ENCODE measurements around the gene DSC3. TPM values are rescaled to one million over a fixed set of nuclear protein-coding genes. Genes with fewer than 3 reads are reported as not detected.

DSC3 gene
- total RNA-seq, 3 donors from 2014 or later (not counting 1 experiment from before 2014, with no cell fraction given), result not detected

DNA sequence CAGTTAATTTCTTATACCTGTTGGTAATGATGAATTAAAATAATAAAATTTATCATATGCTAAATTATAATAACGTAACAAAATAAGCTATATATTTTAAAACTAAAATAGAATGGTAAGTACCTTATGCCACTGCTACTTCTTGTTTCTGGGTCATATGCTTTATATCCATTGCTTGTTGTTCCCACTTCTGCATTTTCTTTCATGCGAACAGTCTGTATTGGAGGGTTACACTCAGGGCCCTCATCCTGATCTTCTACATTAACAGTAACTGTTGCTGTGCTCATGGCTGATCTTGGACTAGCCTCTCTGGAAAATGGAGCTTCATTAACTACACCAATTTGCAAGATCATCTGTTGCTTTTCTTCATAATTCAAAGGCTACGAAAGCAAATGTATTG lies 37.4 kb upstream of the DSC3 start:
- H3K27ac Mint-ChIP-seq, result no peak overlapping the region
- no peak overlapping the region for H3K4me3 Mint-ChIP-seq
- H3K9me3 Mint-ChIP-seq, result peaks cover 2 to 17% of the 10 kb centered on the region in 2 donors
- H3K27me3 Mint-ChIP-seq (ENCODE audit: low read depth in 2 of 2), result no peaks in the 10 kb centered on the region
- DNase-seq (no peak), ATAC-seq (no peak)
- peaks cover 3% of the 10 kb centered on the region for H3K9me3 ChIP-seq (ENCODE audit: control insufficient read depth, insufficient read depth, low read length)
- no peak overlapping the region for H3K4me3 ChIP-seq (ENCODE audit: low read length)
- WGBS (ENCODE audit: insufficient coverage), result 74% methylated on average over 2 of the region's 3 CpGs
- no peaks in the 10 kb centered on the region for H3K27me3 ChIP-seq (ENCODE audit: control insufficient read depth, insufficient read depth, low read length)
- no peaks in the 10 kb centered on the region for H3K36me3 Mint-ChIP-seq
- TF ChIP-seq, protein P1, sequence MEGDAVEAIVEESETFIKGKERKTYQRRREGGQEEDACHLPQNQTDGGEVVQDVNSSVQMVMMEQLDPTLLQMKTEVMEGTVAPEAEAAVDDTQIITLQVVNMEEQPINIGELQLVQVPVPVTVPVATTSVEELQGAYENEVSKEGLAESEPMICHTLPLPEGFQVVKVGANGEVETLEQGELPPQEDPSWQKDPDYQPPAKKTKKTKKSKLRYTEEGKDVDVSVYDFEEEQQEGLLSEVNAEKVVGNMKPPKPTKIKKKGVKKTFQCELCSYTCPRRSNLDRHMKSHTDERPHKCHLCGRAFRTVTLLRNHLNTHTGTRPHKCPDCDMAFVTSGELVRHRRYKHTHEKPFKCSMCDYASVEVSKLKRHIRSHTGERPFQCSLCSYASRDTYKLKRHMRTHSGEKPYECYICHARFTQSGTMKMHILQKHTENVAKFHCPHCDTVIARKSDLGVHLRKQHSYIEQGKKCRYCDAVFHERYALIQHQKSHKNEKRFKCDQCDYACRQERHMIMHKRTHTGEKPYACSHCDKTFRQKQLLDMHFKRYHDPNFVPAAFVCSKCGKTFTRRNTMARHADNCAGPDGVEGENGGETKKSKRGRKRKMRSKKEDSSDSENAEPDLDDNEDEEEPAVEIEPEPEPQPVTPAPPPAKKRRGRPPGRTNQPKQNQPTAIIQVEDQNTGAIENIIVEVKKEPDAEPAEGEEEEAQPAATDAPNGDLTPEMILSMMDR (IDR thresholded peaks at IDR 0.05), result no peak
- no peaks in the 10 kb centered on the region for H3K4me1 Mint-ChIP-seq
- no peak overlapping the region for H3K27ac ChIP-seq (ENCODE audit: low read length)
- H3K36me3 ChIP-seq (ENCODE audit: control insufficient read depth, insufficient read depth, low read length), result no peaks in the 10 kb centered on the region
- intact Hi-C loops (cut with micrococcal nuclease), result no loop called here
- H3K4me1 ChIP-seq (ENCODE audit: control insufficient read depth, insufficient read depth, low read length), result no peaks in the 10 kb centered on the region

DNA sequence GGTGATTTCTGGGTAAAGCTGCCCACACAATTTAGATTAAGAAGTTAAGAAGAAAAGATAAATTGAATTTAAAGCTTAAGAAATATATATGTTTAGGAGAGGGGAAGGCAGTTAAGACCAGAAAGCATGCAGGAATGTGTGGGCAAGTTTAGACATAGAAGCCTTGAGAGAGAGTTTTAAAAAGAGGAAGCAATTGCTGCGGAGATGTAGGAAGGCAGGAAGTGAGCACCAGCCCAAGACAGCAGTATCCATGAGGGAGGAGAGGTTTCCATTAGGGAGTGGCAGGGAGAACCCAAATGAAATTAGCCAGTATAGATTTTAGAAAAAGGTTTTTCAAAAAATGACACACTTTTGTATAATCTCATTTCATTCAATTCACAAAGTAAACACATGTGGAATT lies 35.3 kb upstream of the DSC3 start:
- H3K4me1 ChIP-seq (ENCODE audit: control insufficient read depth, insufficient read depth, low read length), result no peaks in the 10 kb centered on the region
- no peaks in the 10 kb centered on the region for H3K27me3 ChIP-seq (ENCODE audit: control insufficient read depth, insufficient read depth, low read length)
- no peak for ATAC-seq
- Mint-ChIP-seq H3K27ac (no peak overlapping the region), H3K27me3 (ENCODE audit: low read depth in 2 of 2) (no peaks in the 10 kb centered on the region), H3K36me3 (no peaks in the 10 kb centered on the region), H3K9me3 (peaks cover 9 to 19% of the 10 kb centered on the region in 2 donors), H3K4me3 (no peak overlapping the region), H3K4me1 (no peaks in the 10 kb centered on the region)
- intact Hi-C loops (cut with micrococcal nuclease), result no loop called here
- DNase-seq, result no peak
- H3K36me3 ChIP-seq (ENCODE audit: control insufficient read depth, insufficient read depth, low read length), result no peaks in the 10 kb centered on the region
- peaks cover 3% of the 10 kb centered on the region for H3K9me3 ChIP-seq (ENCODE audit: control insufficient read depth, insufficient read depth, low read length)
- no peak overlapping the region for H3K4me3 ChIP-seq (ENCODE audit: low read length)
- H3K27ac ChIP-seq (ENCODE audit: low read length), result no peak overlapping the region
- TF ChIP-seq, protein P1 (IDR thresholded peaks at IDR 0.05), result no peak
- WGBS (ENCODE audit: insufficient coverage), result 14% methylated on average over 1 of the region's 1 CpG

DNA sequence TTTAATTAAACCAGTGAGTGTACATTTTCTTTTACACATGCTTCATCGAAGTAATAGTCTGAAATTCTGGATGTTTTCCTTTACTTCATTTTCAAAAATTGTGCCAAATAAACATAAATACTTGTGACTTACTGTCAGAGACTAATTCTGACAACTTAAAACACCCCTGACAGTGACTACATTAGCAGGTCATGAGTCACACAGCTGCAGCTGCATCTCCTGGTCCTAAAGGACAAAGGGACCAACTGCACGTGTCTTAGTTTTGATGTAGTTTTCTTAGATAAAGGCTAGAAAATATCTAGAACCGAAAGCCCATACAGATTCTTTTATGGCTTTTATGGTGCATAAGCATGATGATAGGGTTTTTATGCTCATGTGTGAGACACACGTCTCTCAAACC lies 29.6 kb upstream of the DSC3 start:
- Histone ChIP-seq H3K36me3 (ENCODE audit: control insufficient read depth, insufficient read depth, low read length) (no peaks in the 10 kb centered on the region), H3K27me3 (ENCODE audit: control insufficient read depth, insufficient read depth, low read length) (no peaks in the 10 kb centered on the region), H3K4me3 (ENCODE audit: low read length) (no peak overlapping the region), H3K4me1 (ENCODE audit: control insufficient read depth, insufficient read depth, low read length) (no peaks in the 10 kb centered on the region), H3K27ac (ENCODE audit: low read length) (no peak overlapping the region), H3K9me3 (ENCODE audit: control insufficient read depth, insufficient read depth, low read length) (no peaks in the 10 kb centered on the region)
- Mint-ChIP-seq H3K36me3 (no peaks in the 10 kb centered on the region), H3K4me1 (no peaks in the 10 kb centered on the region), H3K4me3 (no peak overlapping the region), H3K27me3 (ENCODE audit: low read depth in 2 of 2) (no peaks in the 10 kb centered on the region), H3K27ac (no peak overlapping the region), H3K9me3 (peaks cover 9 to 16% of the 10 kb centered on the region in 2 donors)
- ATAC-seq (no peak), DNase-seq (no peak)
- WGBS (ENCODE audit: insufficient coverage), result 89% methylated on average over 3 of the region's 4 CpGs
- intact Hi-C loops (cut with micrococcal nuclease), result no loop called here
- TF ChIP-seq, protein P1 (IDR thresholded peaks at IDR 0.05), result no peak

DNA sequence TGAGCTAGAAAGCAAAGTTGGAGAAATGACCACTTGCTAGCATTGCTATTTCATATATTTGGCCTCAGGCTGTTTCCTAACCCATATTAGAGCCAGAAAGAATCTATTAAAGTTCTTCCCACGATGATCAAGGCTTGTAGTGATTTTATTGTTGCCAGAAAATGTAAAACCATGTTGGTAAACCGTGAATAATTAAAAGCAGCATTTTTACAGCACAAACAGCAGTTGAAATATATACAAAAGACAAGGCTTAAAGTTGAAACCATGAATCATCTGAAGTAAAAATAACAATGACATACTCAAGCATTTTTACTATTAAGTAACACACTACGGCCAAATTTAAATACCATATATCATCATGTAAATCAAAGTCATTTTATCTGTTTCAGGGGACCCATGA lies 27.7 kb upstream of the DSC3 start:
- H3K9me3 Mint-ChIP-seq, result peaks cover 9 to 11% of the 10 kb centered on the region in 2 donors
- Histone ChIP-seq H3K4me1 (ENCODE audit: control insufficient read depth, insufficient read depth, low read length) (no peaks in the 10 kb centered on the region), H3K9me3 (ENCODE audit: control insufficient read depth, insufficient read depth, low read length) (no peaks in the 10 kb centered on the region), H3K36me3 (ENCODE audit: control insufficient read depth, insufficient read depth, low read length) (no peaks in the 10 kb centered on the region), H3K4me3 (ENCODE audit: low read length) (no peak overlapping the region), H3K27me3 (ENCODE audit: control insufficient read depth, insufficient read depth, low read length) (no peaks in the 10 kb centered on the region), H3K27ac (ENCODE audit: low read length) (no peak overlapping the region)
- intact Hi-C loops (cut with micrococcal nuclease), result no loop called here
- no peak for ATAC-seq
- 100% methylated on average over 2 of the region's 3 CpGs for WGBS (ENCODE audit: insufficient coverage)
- DNase-seq, result no peak
- no peak overlapping the region for H3K27ac Mint-ChIP-seq
- H3K36me3 Mint-ChIP-seq, result no peaks in the 10 kb centered on the region
- no peak overlapping the region for H3K4me3 Mint-ChIP-seq
- no peaks in the 10 kb centered on the region for H3K27me3 Mint-ChIP-seq (ENCODE audit: low read depth in 2 of 2)
- H3K4me1 Mint-ChIP-seq, result no peaks in the 10 kb centered on the region
- TF ChIP-seq, protein P1 (IDR thresholded peaks at IDR 0.05), result no peak

Measured in natural killer cell (primary cell).